HCT116 (cell line): ENCODE measurements around the gene GMDS. TPM values are rescaled to one million over a fixed set of nuclear protein-coding genes. Genes with fewer than 3 reads are reported as not detected.

ENCODE experiments used
- ATAC-seq: fragments of 200-7000 bp; cut with Tn5 transposase; 2 replicates; pipeline ENCODE4 v1.9.1; 2020; ENCODE audit warnings: mild to moderate bottlenecking, moderate library complexity
- BruUV-seq: library from RNA; stranded (reverse); fragments of 400-500 nt; replicated peaks from 2 replicates; lab custom pipeline; 2021; lab: Mats Ljungman, UMichigan
- CTCF ChIA-PET: fragments of 300-600 bp; sonication (Branson Sonifier 250); formaldehyde crosslinking; loops from one replicate; lab custom pipeline; 2021; ENCODE audit warnings: antibody characterized with exemption; lab: Charles Lee
- POLR2A ChIA-PET: fragments of 300-600, 350-600 bp; sonication (Branson Sonifier 250); formaldehyde crosslinking; loops from one replicate; lab custom pipeline; 2021; ENCODE audit warnings: antibody characterized with exemption; lab: Charles Lee
- RAD21 ChIA-PET, 2 experiments: fragments of 300-600 bp; sonication (Branson Sonifier 250); formaldehyde crosslinking; loops; one replicate each; lab custom pipeline; 2023; ENCODE audit warnings: low total read pairs in 2 of 2; ENCODE audit not compliant: uncharacterized antibody in 2 of 2, unreplicated experiment in 2 of 2, low non-redundant PET in 1 of 2; lab: Charles Lee
- DNase-seq: peaks from one replicate; pipeline ENCODE4 v3.0.0-alpha.2; 2010; ENCODE audit warnings: low read depth, low spot score
- H2AFZ ChIP-seq: fragments of 200-600 bp; shearing (Covaris generic), sonication (generic); 2 replicates; pipeline ENCODE4 v1.6.1; 2017; ENCODE audit warnings: low read depth, mixed run types, mixed read lengths, antibody characterized with exemption, low read length; ENCODE audit not compliant: poor library complexity, severe bottlenecking
- H3K27ac ChIP-seq: 2 replicates; pipeline ENCODE4 v1.5.1; 2012; ENCODE audit warnings: low read depth, low read length
- H3K27me3 ChIP-seq: fragments of 200-600 bp; sonication (generic); 2 replicates; pipeline ENCODE4 v1.6.1; 2016; ENCODE audit warnings: mixed run types, low read length, mixed read lengths; ENCODE audit not compliant: insufficient read depth
- H3K36me3 ChIP-seq, 2 experiments: fragments of 200-500 bp in 1 of 2; fragments of 200-600 bp in 1 of 2; sonication (Bioruptor generic) in 1 of 2; sonication (generic) in 1 of 2; 2 replicates each; pipeline versions ENCODE4 v1.5.1 to v1.6.1; 2014 to 2016; ENCODE audit warnings: low read length in 2 of 2, inconsistent platforms in 1 of 2, mixed read lengths in 1 of 2, mixed run types in 1 of 2; ENCODE audit not compliant: insufficient read depth in 2 of 2, control insufficient read depth in 1 of 2
- H3K4me1 ChIP-seq, 2 experiments: fragments of 200-600 bp in 1 of 2; sonication (generic) in 1 of 2; 2 replicates each; pipeline versions ENCODE4 v1.5.1 to v1.6.1; 2012 to 2017; ENCODE audit warnings: low read length in 2 of 2, inconsistent platforms in 1 of 2, mild to moderate bottlenecking in 1 of 2, mixed read lengths in 1 of 2, mixed run types in 1 of 2, moderate library complexity in 1 of 2; ENCODE audit not compliant: insufficient read depth in 2 of 2, control insufficient read depth in 1 of 2
- H3K4me2 ChIP-seq: fragments of 200-600 bp; sonication (generic); 2 replicates; pipeline ENCODE4 v1.6.1; 2017; ENCODE audit warnings: mixed run types, low read length, mixed read lengths
- H3K4me3 ChIP-seq, 2 experiments: fragments of 200-600 bp in 1 of 2; sonication (generic) in 1 of 2; replicated peaks in 1 of 2; 2 replicates each; pipeline ENCODE4 v1.5.1; 2011 to 2016; ENCODE audit warnings: low read length in 2 of 2, control low read depth in 1 of 2, low read depth in 1 of 2, mild to moderate bottlenecking in 1 of 2, mixed read lengths in 1 of 2, mixed run types in 1 of 2
- H3K79me2 ChIP-seq: fragments of 200-600 bp; sonication (generic); 2 replicates; pipeline ENCODE4 v1.6.1; 2017; ENCODE audit warnings: mild to moderate bottlenecking, mixed run types, low read length, moderate library complexity, mixed read lengths; ENCODE audit not compliant: insufficient read depth
- H3K9ac ChIP-seq: fragments of 200-600 bp; sonication (generic); 2 replicates; pipeline ENCODE4 v1.6.1; 2016; ENCODE audit warnings: low read length, mixed read lengths
- H3K9me2 ChIP-seq: fragments of 200-600 bp; sonication (generic), shearing (Covaris generic); 2 replicates; pipeline ENCODE4 v1.6.1; 2017; ENCODE audit warnings: mixed run types, mild to moderate bottlenecking, moderate library complexity; ENCODE audit not compliant: insufficient read depth
- H3K9me3 ChIP-seq, 2 experiments: fragments of 200-500 bp in 1 of 2; fragments of 200-600 bp in 1 of 2; sonication (Bioruptor generic) in 1 of 2; sonication (generic) in 1 of 2; 2 replicates each; pipeline ENCODE4 v1.6.1; 2014 to 2017; ENCODE audit warnings: low read length in 2 of 2, mixed read lengths in 2 of 2, inconsistent platforms in 1 of 2, low read depth in 1 of 2, mild to moderate bottlenecking in 1 of 2, mixed run types in 1 of 2, moderate library complexity in 1 of 2; ENCODE audit not compliant: control insufficient read depth in 1 of 2, insufficient read depth in 1 of 2
- H4K20me1 ChIP-seq: fragments of 200-600 bp; sonication (generic), shearing (Covaris generic); 2 replicates; pipeline ENCODE4 v1.6.1; 2017; ENCODE audit warnings: mixed run types, mild to moderate bottlenecking, moderate library complexity; ENCODE audit not compliant: insufficient read depth
- CTCF ChIP-seq, 3 experiments: fragments of 200-600 bp in 1 of 3; sonication (generic) in 1 of 3; IDR thresholded peaks in 2 of 3; conservative IDR thresholded peaks in 1 of 3; 2 replicates each; pipeline ENCODE4 v1.5.1; 2012 to 2017; ENCODE audit warnings: low read depth in 2 of 3, low read length in 2 of 3, antibody characterized with exemption in 1 of 3, borderline replicate concordance in 1 of 3, control low read depth in 1 of 3, mild to moderate bottlenecking in 1 of 3, mixed read lengths in 1 of 3, mixed run types in 1 of 3, moderate library complexity in 1 of 3; ENCODE audit not compliant: insufficient read depth in 1 of 3
- RAD21 ChIP-seq: IDR thresholded peaks from 2 replicates; pipeline ENCODE4 v1.6.1; 2012; ENCODE audit warnings: low read depth, mild to moderate bottlenecking
- ZBTB33 ChIP-seq: IDR thresholded peaks from 2 replicates; pipeline ENCODE4 v1.6.1; 2011; ENCODE audit warnings: mild to moderate bottlenecking, low read length, moderate library complexity; ENCODE audit not compliant: insufficient replicate concordance; ENCODE audit errors: extremely low read depth
- intact Hi-C: fragments of 100-400 bp; cut with micrococcal nuclease; formaldehyde crosslinking; loops from 2 replicates; pipeline ENCODE4 v1.10.0; 2022
- total RNA-seq: library from RNA; stranded (reverse); gene quantifications from one replicate; pipeline ENCODE4 v1.2.1, GENCODE V29; 2021; ENCODE audit not compliant: unreplicated experiment

The GMDS gene
- total RNA-seq, 1 experiment from 2014 or later: 34.4 TPM

GRCh38 chr6:2185466-2185865, 59.9 kb downstream of the GMDS start:
- Histone ChIP-seq H3K79me2 (no peaks in the 10 kb centered on the region), H2AFZ (no peak overlapping the region), H3K4me2 (no peak overlapping the region), H3K9me2 (no peaks in the 10 kb centered on the region), H3K9ac (no peak overlapping the region), H3K36me3 (no peaks in the 10 kb centered on the region), H3K4me1 (no peaks in the 10 kb centered on the region), H4K20me1 (no peaks in the 10 kb centered on the region), H3K27ac (no peak overlapping the region), H3K9me3 (no peaks in the 10 kb centered on the region), H3K27me3 (no peaks in the 10 kb centered on the region), H3K4me3 (no peak overlapping the region)
- RAD21 ChIA-PET: no interaction called here
- no peak for ATAC-seq
- BruUV-seq: no TSS peak
- intact Hi-C loops: no loop called here
- CTCF ChIA-PET: no interaction called here
- TF ChIP-seq RAD21: 0 out of 2 replicates have a peak, but pooled peaks have one; percentile 24
- 0 out of 6 replicates have a peak, but pooled peaks of 1 of the 3 experiments have one; percentile 3 for TF ChIP-seq CTCF (IDR thresholded peaks at IDR 0.05 in 2 of 3, conservative IDR thresholded peaks at IDR 0.05 in 1 of 3; ENCODE audit: borderline replicate concordance in 1 of 3, insufficient read depth in 1 of 3, low read depth in 2 of 3, low read length in 2 of 3)
- TF ChIP-seq ZBTB33: no peak
- POLR2A ChIA-PET: interaction anchor here (0.6 kb wide), 1 partner anchor 580 kb away, joined by 4 read pairs; the partner anchor contains the start of gene WRNIP1
- no peak for DNase-seq
